IMR-90 (cell line): Measurements from ENCODE around the gene PFKFB2. TPM values are rescaled to one million over a fixed set of nuclear protein-coding genes. Genes with fewer than 3 reads are reported as not detected.

ENCODE experiments used
- ATAC-seq: fragments of 200-7000 bp; cut with Tn5 transposase; 2 replicates; pipeline ENCODE4 v1.9.1; 2020; ENCODE audit warnings: low read depth, mild to moderate bottlenecking, moderate library complexity
- BruUV-seq: library from RNA; stranded (reverse); fragments of 400-500 nt; replicated peaks from 2 replicates; lab custom pipeline; 2021; lab: Mats Ljungman, UMichigan
- CTCF ChIA-PET: fragments of 300-600 bp; formaldehyde crosslinking; extraction: SDS; loops from one replicate; lab custom pipeline; 2021; ENCODE audit warnings: antibody characterized with exemption; lab: Yijun Ruan, JAX
- POLR2A ChIA-PET: fragments of 300-600 bp; sonication (Branson Sonifier 250); formaldehyde crosslinking; loops from one replicate; lab custom pipeline; 2022; ENCODE audit warnings: antibody characterized with exemption; ENCODE audit not compliant: unreplicated experiment; lab: Charles Lee
- DNase-seq: peaks from one replicate; pipeline ENCODE4 v3.0.0; 2013
- H2AFZ ChIP-seq: replicated peaks from 2 replicates; pipeline ENCODE3; 2013; ENCODE audit warnings: low read length, mild to moderate bottlenecking; ENCODE audit not compliant: poor library complexity
- H2AK5ac ChIP-seq: 2 replicates; pipeline ENCODE4 v1.6.1; 2013; ENCODE audit warnings: low read depth, low read length, inconsistent platforms
- H2AK9ac ChIP-seq: replicated peaks from 2 replicates; pipeline ENCODE3; 2013; ENCODE audit warnings: mild to moderate bottlenecking, low read depth, low read length, moderate library complexity; ENCODE audit not compliant: poor library complexity
- H2BK120ac ChIP-seq: 2 replicates; pipeline ENCODE4 v1.6.1; 2013; ENCODE audit warnings: low read depth, low read length, inconsistent platforms
- H2BK15ac ChIP-seq: 3 replicates; pipeline ENCODE4 v1.6.1; 2013; ENCODE audit warnings: low read depth, low read length, inconsistent platforms
- H2BK20ac ChIP-seq: 2 replicates; pipeline ENCODE4 v1.6.1; 2013; ENCODE audit warnings: low read depth, mild to moderate bottlenecking, inconsistent platforms, low read length, moderate library complexity
- H2BK5ac ChIP-seq: 2 replicates; pipeline ENCODE4 v1.6.1; 2013; ENCODE audit warnings: mild to moderate bottlenecking, low read depth, low read length, inconsistent platforms; ENCODE audit not compliant: poor library complexity, severe bottlenecking
- H3K14ac ChIP-seq: replicated peaks from 2 replicates; pipeline ENCODE4 v1.6.1; 2013; ENCODE audit warnings: low read depth, low read length, inconsistent platforms
- H3K18ac ChIP-seq: 2 replicates; pipeline ENCODE4 v1.6.1; 2013; ENCODE audit warnings: low read depth, low read length, control low read depth
- H3K23ac ChIP-seq: 2 replicates; pipeline ENCODE4 v1.6.1; 2013; ENCODE audit warnings: low read depth, low read length, inconsistent platforms
- H3K27ac ChIP-seq: 2 replicates; pipeline ENCODE4 v1.5.1; 2013; ENCODE audit warnings: mild to moderate bottlenecking, control low read depth, low read length; ENCODE audit not compliant: insufficient read depth
- H3K27me3 ChIP-seq: 2 replicates; pipeline ENCODE4 v1.6.1; 2013; ENCODE audit warnings: low read length; ENCODE audit not compliant: control insufficient read depth, insufficient read depth
- H3K36me3 ChIP-seq: 2 replicates; pipeline ENCODE4 v1.6.1; 2013; ENCODE audit warnings: low read length, mixed read lengths; ENCODE audit not compliant: control insufficient read depth, insufficient read depth
- H3K4ac ChIP-seq: 2 replicates; pipeline ENCODE4 v1.6.1; 2013; ENCODE audit warnings: low read depth, low read length, inconsistent platforms
- H3K4me1 ChIP-seq: 2 replicates; pipeline ENCODE4 v1.6.1; 2013; ENCODE audit warnings: low read length, mixed read lengths; ENCODE audit not compliant: control insufficient read depth, insufficient read depth
- H3K4me2 ChIP-seq: 2 replicates; pipeline ENCODE4 v1.6.1; 2013; ENCODE audit warnings: low read depth, mild to moderate bottlenecking, control low read depth, low read length, moderate library complexity
- H3K4me3 ChIP-seq: 2 replicates; pipeline ENCODE4 v1.5.1; 2013; ENCODE audit warnings: low read depth, mild to moderate bottlenecking, control low read depth, low read length, moderate library complexity; ENCODE audit not compliant: insufficient read depth
- H3K56ac ChIP-seq: 2 replicates; pipeline ENCODE4 v1.6.1; 2013; ENCODE audit warnings: low read length, inconsistent platforms; ENCODE audit not compliant: insufficient read depth; ENCODE audit errors: extremely low read depth
- H3K79me1 ChIP-seq, 2 experiments: 2 replicates each; pipeline ENCODE4 v1.6.1; 2013; ENCODE audit warnings: low read length in 2 of 2, inconsistent platforms in 1 of 2, low read depth in 1 of 2
- H3K9ac ChIP-seq: 2 replicates; pipeline ENCODE4 v1.6.1; 2013; ENCODE audit warnings: low read depth, low read length, control low read depth
- H3K9me1 ChIP-seq: 2 replicates; pipeline ENCODE4 v1.6.1; 2013; ENCODE audit warnings: low read length, inconsistent platforms; ENCODE audit not compliant: insufficient read depth
- H3K9me3 ChIP-seq: 2 replicates; pipeline ENCODE4 v1.6.1; 2013; ENCODE audit warnings: low read length; ENCODE audit not compliant: control insufficient read depth, insufficient read depth
- H4K20me1 ChIP-seq: 2 replicates; pipeline ENCODE4 v1.6.1; 2013; ENCODE audit warnings: low read length, inconsistent platforms; ENCODE audit not compliant: insufficient read depth
- H4K5ac ChIP-seq: 2 replicates; pipeline ENCODE4 v1.6.1; 2013; ENCODE audit warnings: mild to moderate bottlenecking, low read depth, low read length, control low read depth
- H4K8ac ChIP-seq, 2 experiments: 2 replicates each; pipeline ENCODE4 v1.6.1; 2013; ENCODE audit warnings: low read depth in 2 of 2, low read length in 2 of 2, control low read depth in 1 of 2, inconsistent platforms in 1 of 2
- H4K91ac ChIP-seq: 2 replicates; pipeline ENCODE4 v1.6.1; 2013; ENCODE audit warnings: low read depth, low read length, inconsistent platforms; ENCODE audit not compliant: insufficient read depth
- BHLHE40 ChIP-seq: fragments of 150-350 bp; IDR thresholded peaks from 2 replicates; pipeline ENCODE4 v1.6.1; 2016; ENCODE audit warnings: mild to moderate bottlenecking, low read depth, low read length
- CEBPB ChIP-seq: IDR thresholded peaks from 2 replicates; pipeline ENCODE4 v1.6.1; 2012; ENCODE audit warnings: low read depth, low read length, improper control_type of control experiment
- CHD1 ChIP-seq: IDR thresholded peaks from 2 replicates; pipeline ENCODE4 v1.6.1; 2012; ENCODE audit warnings: low read depth, low read length, improper control_type of control experiment
- ELK1 ChIP-seq: fragments of 150-350 bp; IDR thresholded peaks from 2 replicates; pipeline ENCODE4 v1.6.1; 2016; ENCODE audit warnings: low read depth, mild to moderate bottlenecking, low read length, moderate library complexity, borderline replicate concordance
- FOS ChIP-seq: fragments of 150-350 bp; IDR thresholded peaks from 2 replicates; pipeline ENCODE4 v1.6.1; 2016; ENCODE audit warnings: low read depth, low read length
- MAFK ChIP-seq: IDR thresholded peaks from 2 replicates; pipeline ENCODE4 v1.6.1; 2012; ENCODE audit warnings: low read depth, low read length, improper control_type of control experiment
- MXI1 ChIP-seq: IDR thresholded peaks from 2 replicates; pipeline ENCODE4 v1.6.1; 2012; ENCODE audit warnings: low read depth, mild to moderate bottlenecking, low read length, moderate library complexity, borderline replicate concordance
- NFE2L2 ChIP-seq: fragments of 150-350 bp; IDR thresholded peaks from 2 replicates; pipeline ENCODE4 v1.6.1; 2016; ENCODE audit warnings: low read depth, mild to moderate bottlenecking, low read length
- POLR2A ChIP-seq: IDR thresholded peaks from 2 replicates; pipeline ENCODE4 v1.6.1; 2012; ENCODE audit warnings: mild to moderate bottlenecking, low read depth, low read length
- RCOR1 ChIP-seq: IDR thresholded peaks from 2 replicates; pipeline ENCODE4 v1.6.1; 2012; ENCODE audit warnings: mild to moderate bottlenecking, low read length, improper control_type of control experiment; ENCODE audit not compliant: insufficient replicate concordance
- RFX5 ChIP-seq: IDR thresholded peaks from 2 replicates; pipeline ENCODE4 v1.8.0; 2012; ENCODE audit warnings: low read depth, mild to moderate bottlenecking, low read length, moderate library complexity
- SMC3 ChIP-seq: fragments of 150-350 bp; IDR thresholded peaks from 2 replicates; pipeline ENCODE4 v1.6.1; 2016; ENCODE audit warnings: low read depth, mild to moderate bottlenecking, antibody characterized with exemption, low read length, moderate library complexity
- USF2 ChIP-seq: fragments of 150-350 bp; IDR thresholded peaks from 2 replicates; pipeline ENCODE4 v1.6.1; 2017; ENCODE audit warnings: mild to moderate bottlenecking, antibody characterized with exemption, low read length, low read depth
- WGBS, 2 experiments: methylation state at CpG; one replicate each; pipeline versions ENCODE4 v1.1.5 to v1.1.7; 2013; ENCODE audit warnings: missing lambda C conversion rate in 2 of 2; ENCODE audit not compliant: insufficient read length in 1 of 2; ENCODE audit errors: extremely low coverage in 2 of 2; 5-methylcytosine and 5-hydroxymethylcytosine counted together
- dilution Hi-C: fragments of 300-500 bp; cut with HindIII; formaldehyde crosslinking; loops from one replicate; pipeline ENCODE4 v1.14.3; 2018; ENCODE audit warnings: low sequenced_read_pairs; ENCODE audit not compliant: unreplicated experiment
- in situ Hi-C: fragments of 300-500 bp; cut with MboI; formaldehyde crosslinking; loops from 3 replicates; pipeline ENCODE4 v1.14.3; 2019; ENCODE audit warnings: low sequenced_read_pairs, inconsistent platforms, mixed read lengths
- intact Hi-C: fragments of 100-400 bp; cut with micrococcal nuclease; formaldehyde crosslinking; loops from 2 replicates; pipeline ENCODE4 v1.10.0; 2022
- polyA plus RNA-seq, 3 experiments: library from polyadenylated mRNA; depleted of rRNA; stranded (reverse); fragments of >200 nt; gene quantifications; 2 replicates each; pipeline ENCODE4 v1.2.3, GENCODE V29; 2012; ENCODE audit warnings: low replicate concordance in 1 of 3
- total RNA-seq: library from RNA; depleted of rRNA; stranded (reverse); fragments of >200 nt; gene quantifications from 2 replicates; pipeline ENCODE4 v1.2.3, GENCODE V29; 2012
- TF ChIP-seq, protein P1 (sequence below): conservative IDR thresholded peaks from 2 replicates; pipeline ENCODE4 v1.5.1; 2012; ENCODE audit warnings: mild to moderate bottlenecking, low read depth, low read length, improper control_type of control experiment

The PFKFB2 gene
- total and polyA plus RNA-seq, 2 of the 4 experiments (the other 2 are of a cell fraction), result 0.62 to 1.3 TPM

- H3K23ac ChIP-seq, result no peak overlapping the region
- no peak overlapping the region for H3K4me3 ChIP-seq
- no peak overlapping the region for H3K18ac ChIP-seq
- no peaks in the 10 kb centered on the region for H3K4me1 ChIP-seq
- no CpG with 5 or more reads among the region's 3 CpGs for WGBS, 2 experiments
- no peak overlapping the region for H4K5ac ChIP-seq
- dilution Hi-C loops (no loop called here), intact Hi-C loops (no loop called here), in situ Hi-C loops (no loop called here)
- H3K79me1 ChIP-seq, result no peaks in the 10 kb centered on the region
- H3K4ac ChIP-seq, result no peak overlapping the region
- no peak overlapping the region for H4K91ac ChIP-seq
- no TSS peak for BruUV-seq
- H3K56ac ChIP-seq, result no peak overlapping the region
- no peak overlapping the region for H3K4me2 ChIP-seq
- H3K9ac ChIP-seq, result no peak overlapping the region
- TF ChIP-seq BHLHE40 (no peak), CHD1 (no peak), POLR2A (no peak), FOS (no peak), ELK1 (no peak), NFE2L2 (no peak), MAFK (no peak), RCOR1 (no peak), USF2 (no peak), SMC3 (no peak), CEBPB (no peak), MXI1 (no peak), RFX5 (no peak)
- TF ChIP-seq, protein P1, sequence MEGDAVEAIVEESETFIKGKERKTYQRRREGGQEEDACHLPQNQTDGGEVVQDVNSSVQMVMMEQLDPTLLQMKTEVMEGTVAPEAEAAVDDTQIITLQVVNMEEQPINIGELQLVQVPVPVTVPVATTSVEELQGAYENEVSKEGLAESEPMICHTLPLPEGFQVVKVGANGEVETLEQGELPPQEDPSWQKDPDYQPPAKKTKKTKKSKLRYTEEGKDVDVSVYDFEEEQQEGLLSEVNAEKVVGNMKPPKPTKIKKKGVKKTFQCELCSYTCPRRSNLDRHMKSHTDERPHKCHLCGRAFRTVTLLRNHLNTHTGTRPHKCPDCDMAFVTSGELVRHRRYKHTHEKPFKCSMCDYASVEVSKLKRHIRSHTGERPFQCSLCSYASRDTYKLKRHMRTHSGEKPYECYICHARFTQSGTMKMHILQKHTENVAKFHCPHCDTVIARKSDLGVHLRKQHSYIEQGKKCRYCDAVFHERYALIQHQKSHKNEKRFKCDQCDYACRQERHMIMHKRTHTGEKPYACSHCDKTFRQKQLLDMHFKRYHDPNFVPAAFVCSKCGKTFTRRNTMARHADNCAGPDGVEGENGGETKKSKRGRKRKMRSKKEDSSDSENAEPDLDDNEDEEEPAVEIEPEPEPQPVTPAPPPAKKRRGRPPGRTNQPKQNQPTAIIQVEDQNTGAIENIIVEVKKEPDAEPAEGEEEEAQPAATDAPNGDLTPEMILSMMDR, result no peak
- no peak overlapping the region for H3K14ac ChIP-seq
- H3K27ac ChIP-seq, result no peak overlapping the region
- POLR2A ChIA-PET, result no interaction called here
- no peak overlapping the region for H2AFZ ChIP-seq
- H3K9me3 ChIP-seq, result no peaks in the 10 kb centered on the region
- no peaks in the 10 kb centered on the region for H3K27me3 ChIP-seq
- no peak overlapping the region for H2BK120ac ChIP-seq
- no peak overlapping the region for H2AK5ac ChIP-seq
- CTCF ChIA-PET, result no interaction called here
- H2AK9ac ChIP-seq, result no peak overlapping the region
- no peak overlapping the region for H2BK5ac ChIP-seq
- ATAC-seq (no peak), DNase-seq (no peak)
- H2BK15ac ChIP-seq, result no peak overlapping the region
- no peaks in the 10 kb centered on the region for H3K36me3 ChIP-seq
- H3K9me1 ChIP-seq, result no peaks in the 10 kb centered on the region; the same call in 1 of the 2 replicates
- no peak overlapping the region for H2BK20ac ChIP-seq
- H4K8ac ChIP-seq, result no peak overlapping the region
- H4K20me1 ChIP-seq, result no peaks in the 10 kb centered on the region
These were observed 14.1 kb downstream of the PFKFB2 start for GRCh38 chr1:207067185-207067584.
